CD4-positive, alpha-beta T cell treated with Interleukin-15 for 1 hour (primary cell): ENCODE measurements around the gene NOP9.

Source experiments
- DNase-seq: peaks from one replicate; pipeline ENCODE4 v3.0.0-alpha.2; 2020

NOP9 gene

GRCh38 chr14:24299255-24300191, at the start of gene NOP9, which contains the start of gene DHRS1:
Gene NOP9 (plus strand): TSS chr14:24299850. CDS start chr14:24299955, 105 bp downstream.
Gene DHRS1 (minus strand): TSS chr14:24299780. CDS start chr14:24299106, 674 bp downstream.
- DNase-seq, result peak; percentile 87

- DNase-seq, result no peak
Measured at GRCh38 chr14:24250354-24250753, 49.3 kb upstream of the NOP9 start.

- DNase-seq, result no peak
Measured at GRCh38 chr14:24251880-24252288, 47.8 kb upstream of the NOP9 start.

GRCh38 chr14:24252289-24253124, 47.1 kb upstream of the NOP9 start:
- DNase-seq, result no peak

- no peak for DNase-seq
Measured at GRCh38 chr14:24253936-24254335, 45.7 kb upstream of the NOP9 start.

- DNase-seq, result no peak
Measured at GRCh38 chr14:24254630-24255392, 44.8 kb upstream of the NOP9 start.

GRCh38 chr14:24255438-24255837, 44.2 kb upstream of the NOP9 start:
- no peak for DNase-seq

- DNase-seq, result no peak
Measured at GRCh38 chr14:24255931-24256711, 43.5 kb upstream of the NOP9 start.

GRCh38 chr14:24256960-24257359, 42.7 kb upstream of the NOP9 start:
- DNase-seq, result no peak

- DNase-seq, result no peak
Measured at GRCh38 chr14:24258119-24258518, 41.5 kb upstream of the NOP9 start.

- DNase-seq, result no peak
Measured at GRCh38 chr14:24258548-24259265, 40.9 kb upstream of the NOP9 start.

- DNase-seq, result no peak
Measured at GRCh38 chr14:24259282-24260025, 40.2 kb upstream of the NOP9 start.

- DNase-seq, result no peak
Measured at GRCh38 chr14:24260026-24260779, 39.4 kb upstream of the NOP9 start.

GRCh38 chr14:24260780-24261157, 38.9 kb upstream of the NOP9 start:
- no peak for DNase-seq

- no peak for DNase-seq
Measured at GRCh38 chr14:24261256-24261968, 38.2 kb upstream of the NOP9 start.

- DNase-seq, result no peak
Measured at GRCh38 chr14:24261969-24262327, 37.7 kb upstream of the NOP9 start.

- no peak for DNase-seq
Measured at GRCh38 chr14:24262821-24263733, 36.6 kb upstream of the NOP9 start, which contains the start of gene TGM1. Gene TGM1 (minus strand): TSS chr14:24263177. CDS start chr14:24262352, 825 bp downstream.

GRCh38 chr14:24263848-24264247, 35.8 kb upstream of the NOP9 start:
- DNase-seq, result no peak
